ENCODE measurements around the gene MAML2.

- TF ChIP-seq CTCF (IDR thresholded peaks at IDR 0.05) (no peak), POLR2A (IDR thresholded peaks at IDR 0.05) (no peak)
Observed at GRCh38 chr11:96223083-96223482, 119.9 kb downstream of the MAML2 start.
